ENCODE results near the gene MS4A6A. TPM values are rescaled to one million over a fixed set of nuclear protein-coding genes. Genes with fewer than 3 reads are reported as not detected.
"Not testable (repeated sequence)": the region's sequence is repeated elsewhere in the genome, so short reads cannot be mapped to it uniquely, and the experiment has no call there.

Gene MS4A6A
- total and polyA plus RNA-seq, 8 donors = 19.8 to 143 (median 27.2) TPM

- TF ChIP-seq, protein P1, sequence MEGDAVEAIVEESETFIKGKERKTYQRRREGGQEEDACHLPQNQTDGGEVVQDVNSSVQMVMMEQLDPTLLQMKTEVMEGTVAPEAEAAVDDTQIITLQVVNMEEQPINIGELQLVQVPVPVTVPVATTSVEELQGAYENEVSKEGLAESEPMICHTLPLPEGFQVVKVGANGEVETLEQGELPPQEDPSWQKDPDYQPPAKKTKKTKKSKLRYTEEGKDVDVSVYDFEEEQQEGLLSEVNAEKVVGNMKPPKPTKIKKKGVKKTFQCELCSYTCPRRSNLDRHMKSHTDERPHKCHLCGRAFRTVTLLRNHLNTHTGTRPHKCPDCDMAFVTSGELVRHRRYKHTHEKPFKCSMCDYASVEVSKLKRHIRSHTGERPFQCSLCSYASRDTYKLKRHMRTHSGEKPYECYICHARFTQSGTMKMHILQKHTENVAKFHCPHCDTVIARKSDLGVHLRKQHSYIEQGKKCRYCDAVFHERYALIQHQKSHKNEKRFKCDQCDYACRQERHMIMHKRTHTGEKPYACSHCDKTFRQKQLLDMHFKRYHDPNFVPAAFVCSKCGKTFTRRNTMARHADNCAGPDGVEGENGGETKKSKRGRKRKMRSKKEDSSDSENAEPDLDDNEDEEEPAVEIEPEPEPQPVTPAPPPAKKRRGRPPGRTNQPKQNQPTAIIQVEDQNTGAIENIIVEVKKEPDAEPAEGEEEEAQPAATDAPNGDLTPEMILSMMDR (IDR thresholded peaks at IDR 0.05) = no peak
- intact Hi-C loops (cut with DNase I) = no loop called here
- DNase-seq (no peak), ATAC-seq (no peak)
- Histone ChIP-seq H3K36me3 (no peaks in the 10 kb centered on the region), H3K9me3 (no peaks in the 10 kb centered on the region), H3K27ac (no peak overlapping the region), H3K4me1 (peaks cover 0 to 4% of the 10 kb centered on the region in 2 donors), H3K4me3 (no peak overlapping the region), H3K27me3 (no peaks in the 10 kb centered on the region)
Observed at GRCh38 chr11:60208146-60208895, 25.4 kb upstream of the MS4A6A start.

- H3K27ac ChIP-seq = no peak overlapping the region
- intact Hi-C loops (cut with DNase I) = no loop called here
- ATAC-seq (no peak), DNase-seq (no peak)
- peaks cover 0 to 4% of the 10 kb centered on the region in 2 donors for H3K4me1 ChIP-seq
- no peaks in the 10 kb centered on the region for H3K27me3 ChIP-seq
- TF ChIP-seq, protein P1 (IDR thresholded peaks at IDR 0.05) = no peak
- no peaks in the 10 kb centered on the region for H3K9me3 ChIP-seq
- no peaks in the 10 kb centered on the region for H3K36me3 ChIP-seq
- no peak overlapping the region for H3K4me3 ChIP-seq
Observed at GRCh38 chr11:60206616-60207015, 23.7 kb upstream of the MS4A6A start.

GRCh38 chr11:60204922-60205321 is 22.0 kb upstream of the MS4A6A start:
- TF ChIP-seq, protein P1 (IDR thresholded peaks at IDR 0.05) = no peak
- Histone ChIP-seq H3K4me1 (peaks cover 0 to 4% of the 10 kb centered on the region in 2 donors), H3K4me3 (no peak overlapping the region), H3K9me3 (no peaks in the 10 kb centered on the region), H3K27me3 (no peaks in the 10 kb centered on the region), H3K36me3 (no peaks in the 10 kb centered on the region), H3K27ac (no peak overlapping the region)
- no peak for DNase-seq
- ATAC-seq = no peak
- intact Hi-C loops (cut with DNase I) = no loop called here

- DNase-seq = peak in 1 of 4 donors; percentile 60
- ATAC-seq; H3K27me3 ChIP-seq; H3K36me3 ChIP-seq; H3K4me3 ChIP-seq; intact Hi-C loops (cut with DNase I); H3K4me1 ChIP-seq; H3K27ac ChIP-seq; H3K9me3 ChIP-seq: not testable (repeated sequence)
Observed at GRCh38 chr11:60201334-60201733, 18.5 kb upstream of the MS4A6A start.

DNA sequence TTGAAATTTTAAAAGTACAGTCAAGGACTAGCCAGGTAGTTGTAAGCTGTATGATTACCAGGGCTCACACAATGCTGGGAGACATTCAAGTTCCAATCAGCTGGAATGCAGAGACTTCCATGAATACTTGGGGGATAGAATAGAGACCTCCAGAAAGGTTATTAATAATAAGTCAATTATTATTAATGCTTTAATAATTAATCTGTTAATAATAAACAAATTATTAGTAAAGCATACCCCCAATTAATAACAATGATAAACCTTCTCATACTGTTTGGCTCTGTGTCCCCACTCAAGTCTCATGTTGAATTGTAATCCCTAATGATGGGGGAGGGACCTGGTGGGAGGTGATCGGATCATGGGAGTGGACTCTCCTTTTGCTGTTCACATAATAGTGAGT is 14.6 kb upstream of the MS4A6A start:
- Histone ChIP-seq H3K4me1 (peaks cover 0 to 13% of the 10 kb centered on the region in 2 donors), H3K36me3 (no peaks in the 10 kb centered on the region), H3K27ac (no peak overlapping the region), H3K9me3 (peaks cover 0 to 6% of the 10 kb centered on the region in 2 donors), H3K27me3 (no peaks in the 10 kb centered on the region), H3K4me3 (no peak overlapping the region)
- no peak for DNase-seq
- no peak for ATAC-seq
- intact Hi-C loops (cut with DNase I) = no loop called here
- TF ChIP-seq, protein P1 (IDR thresholded peaks at IDR 0.05) = no peak
